SK-N-SH (cell line): ENCODE measurements around the gene HTR3A. TPM values are rescaled to one million over a fixed set of nuclear protein-coding genes. Genes with fewer than 3 reads are reported as not detected.

Source experiments
- CTCF ChIA-PET: fragments of 300-600, 350-600 bp; formaldehyde crosslinking; extraction: SDS; loops from one replicate; lab custom pipeline; 2021; lab: Yijun Ruan, JAX
- POLR2A ChIA-PET: fragments of 350-600 bp; sonication (Branson Sonifier 250); formaldehyde crosslinking; extraction: SDS; loops from one replicate; lab custom pipeline; 2020; ENCODE audit warnings: antibody characterized with exemption, inconsistent platforms; lab: Yijun Ruan, JAX
- DNase-seq: peaks from one replicate; pipeline ENCODE4 v3.0.0; 2012
- H2AFZ ChIP-seq: fragments of 200-600 bp; sonication (generic); 2 replicates; pipeline ENCODE4 v1.8.1; 2016; ENCODE audit warnings: antibody characterized with exemption, mild to moderate bottlenecking, low read depth
- H3F3A ChIP-seq: fragments of 200-600 bp; sonication (generic); replicated peaks from 2 replicates; pipeline ENCODE3; 2016; ENCODE audit warnings: antibody characterized with exemption, mild to moderate bottlenecking; ENCODE audit not compliant: insufficient read depth
- H3K27ac ChIP-seq, 2 experiments: fragments of 200-500 bp in 1 of 2; fragments of 200-600 bp in 1 of 2; sonication (Bioruptor generic) in 1 of 2; sonication (generic), shearing (Covaris generic) in 1 of 2; 2 replicates each; pipeline versions ENCODE4 v1.5.1 to v1.6.1; 2014 to 2016; ENCODE audit warnings: low read depth in 2 of 2, inconsistent platforms in 1 of 2, low read length in 1 of 2, mild to moderate bottlenecking in 1 of 2, mixed read lengths in 1 of 2
- H3K27me3 ChIP-seq: fragments of 200-600 bp; sonication (generic), shearing (Covaris generic); 2 replicates; pipeline ENCODE4 v1.6.1; 2016; ENCODE audit warnings: mixed run types; ENCODE audit not compliant: insufficient read depth
- H3K36me3 ChIP-seq, 2 experiments: fragments of 200-500 bp in 1 of 2; fragments of 200-600 bp in 1 of 2; sonication (Bioruptor generic) in 1 of 2; sonication (generic) in 1 of 2; replicated peaks in 1 of 2; 2 replicates each; pipeline versions ENCODE3 to v1.5.1; 2014 to 2016; ENCODE audit warnings: low read length in 1 of 2, mild to moderate bottlenecking in 1 of 2; ENCODE audit not compliant: insufficient read depth in 2 of 2, control insufficient read depth in 1 of 2
- H3K4me1 ChIP-seq, 2 experiments: fragments of 200-500 bp in 1 of 2; fragments of 200-600 bp in 1 of 2; sonication (Bioruptor generic) in 1 of 2; sonication (generic), shearing (Covaris generic) in 1 of 2; 2 replicates each; pipeline versions ENCODE4 v1.5.1 to v1.6.1; 2014 to 2016; ENCODE audit warnings: low read depth in 1 of 2, low read length in 1 of 2, mixed run types in 1 of 2; ENCODE audit not compliant: insufficient read depth in 2 of 2, control insufficient read depth in 1 of 2
- H3K4me2 ChIP-seq: fragments of 200-600 bp; sonication (generic), shearing (Covaris generic); 2 replicates; pipeline ENCODE4 v1.6.1; 2017; ENCODE audit warnings: mixed run types
- H3K4me3 ChIP-seq, 2 experiments: fragments of 200-500 bp in 1 of 2; fragments of 200-600 bp in 1 of 2; sonication (Bioruptor generic) in 1 of 2; sonication (generic), shearing (Covaris generic) in 1 of 2; 2 replicates each; pipeline versions ENCODE4 v1.5.1 to v1.8.1; 2014 to 2016; ENCODE audit warnings: low read depth in 2 of 2, inconsistent platforms in 1 of 2, low read length in 1 of 2, mild to moderate bottlenecking in 1 of 2, mixed read lengths in 1 of 2, moderate library complexity in 1 of 2
- H3K79me2 ChIP-seq: fragments of 200-600 bp; sonication (generic); 2 replicates; pipeline ENCODE4 v1.8.1; 2017; ENCODE audit warnings: mild to moderate bottlenecking; ENCODE audit not compliant: insufficient read depth
- H3K9ac ChIP-seq: fragments of 200-600 bp; sonication (generic); 2 replicates; pipeline ENCODE4 v1.6.1; 2017; ENCODE audit warnings: mixed run types
- H3K9me2 ChIP-seq: fragments of 200-600 bp; sonication (generic); 2 replicates; pipeline ENCODE4 v1.6.1; 2017; ENCODE audit warnings: mixed run types
- H3K9me3 ChIP-seq: fragments of 200-600 bp; sonication (generic); 2 replicates; pipeline ENCODE4 v1.6.1; 2017; ENCODE audit warnings: mixed run types, mild to moderate bottlenecking, moderate library complexity
- H4K20me1 ChIP-seq: fragments of 200-600 bp; sonication (generic); 2 replicates; pipeline ENCODE4 v1.6.1; 2017; ENCODE audit warnings: mild to moderate bottlenecking, mixed run types; ENCODE audit not compliant: insufficient read depth
- ELF1 ChIP-seq: IDR thresholded peaks from 2 replicates; pipeline ENCODE4 v1.4.0; 2012
- JUND ChIP-seq: IDR thresholded peaks from 2 replicates; pipeline ENCODE4 v1.4.0; 2012
- YY1 ChIP-seq: IDR thresholded peaks from 2 replicates; pipeline ENCODE4 v1.4.0; 2012; ENCODE audit warnings: low read depth, mild to moderate bottlenecking
- WGBS: methylation state at CpG from one replicate; pipeline ENCODE4 v1.1.6; 2017; ENCODE audit warnings: low lambda C conversion rate; 5-methylcytosine and 5-hydroxymethylcytosine counted together
- polyA plus RNA-seq, 3 experiments: library from polyadenylated mRNA; depleted of rRNA; stranded (reverse); fragments of >200 nt; gene quantifications; 2 replicates each; pipeline ENCODE4 v1.2.3, GENCODE V29; 2012
- TF ChIP-seq, protein P1 (sequence below): IDR thresholded peaks from 2 replicates; pipeline ENCODE4 v1.4.0; 2012; ENCODE audit warnings: low read depth, borderline replicate concordance
- TF ChIP-seq, protein P2 (sequence below): fragments of 200-600 bp; sonication (generic); IDR thresholded peaks from 2 replicates; pipeline ENCODE4 v1.6.1; 2017; ENCODE audit warnings: antibody characterized with exemption, mild to moderate bottlenecking, moderate library complexity
- TF ChIP-seq, protein P3 (sequence below): fragments of 150-350 bp; IDR thresholded peaks from 2 replicates; pipeline ENCODE4 v1.6.1; 2017; ENCODE audit warnings: antibody characterized with exemption, low read length, low read depth, borderline replicate concordance
- TF ChIP-seq, protein P4 (sequence below): IDR thresholded peaks from 2 replicates; pipeline ENCODE4 v1.4.0; 2012; ENCODE audit warnings: low read depth, borderline replicate concordance

Gene HTR3A
- polyA plus RNA-seq, 1 of the 3 experiments (the other 2 are of a cell fraction): not detected

DNA sequence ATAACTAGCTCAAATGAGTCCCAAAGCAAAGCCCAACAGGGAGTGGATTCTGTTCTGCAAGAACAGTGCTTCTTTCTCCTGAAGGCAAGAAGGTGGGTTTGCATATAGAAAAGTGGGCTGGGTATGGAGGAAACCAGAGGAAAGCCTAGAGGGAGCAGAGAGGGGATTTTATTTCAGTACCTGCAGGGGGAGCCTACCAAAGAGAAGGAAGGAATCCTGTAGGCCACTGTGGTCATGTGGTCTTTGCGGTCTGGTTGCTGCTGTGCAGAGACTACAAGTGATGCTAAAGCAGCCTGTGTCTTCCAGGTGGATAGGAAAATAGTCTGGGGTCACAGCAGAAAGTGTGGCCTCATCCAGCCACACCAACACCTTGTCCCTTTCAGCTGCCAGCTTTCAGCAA is 51.4 kb downstream of the HTR3A start:
- no peaks in the 10 kb centered on the region for H3K79me2 ChIP-seq
- POLR2A ChIA-PET: no interaction called here
- no peaks in the 10 kb centered on the region for H3F3A ChIP-seq
- TF ChIP-seq ELF1: no peak
- no peak for TF ChIP-seq YY1
- TF ChIP-seq, protein P1, sequence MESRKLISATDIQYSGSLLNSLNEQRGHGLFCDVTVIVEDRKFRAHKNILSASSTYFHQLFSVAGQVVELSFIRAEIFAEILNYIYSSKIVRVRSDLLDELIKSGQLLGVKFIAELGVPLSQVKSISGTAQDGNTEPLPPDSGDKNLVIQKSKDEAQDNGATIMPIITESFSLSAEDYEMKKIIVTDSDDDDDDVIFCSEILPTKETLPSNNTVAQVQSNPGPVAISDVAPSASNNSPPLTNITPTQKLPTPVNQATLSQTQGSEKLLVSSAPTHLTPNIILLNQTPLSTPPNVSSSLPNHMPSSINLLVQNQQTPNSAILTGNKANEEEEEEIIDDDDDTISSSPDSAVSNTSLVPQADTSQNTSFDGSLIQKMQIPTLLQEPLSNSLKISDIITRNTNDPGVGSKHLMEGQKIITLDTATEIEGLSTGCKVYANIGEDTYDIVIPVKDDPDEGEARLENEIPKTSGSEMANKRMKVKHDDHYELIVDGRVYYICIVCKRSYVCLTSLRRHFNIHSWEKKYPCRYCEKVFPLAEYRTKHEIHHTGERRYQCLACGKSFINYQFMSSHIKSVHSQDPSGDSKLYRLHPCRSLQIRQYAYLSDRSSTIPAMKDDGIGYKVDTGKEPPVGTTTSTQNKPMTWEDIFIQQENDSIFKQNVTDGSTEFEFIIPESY: no peak
- no peak for TF ChIP-seq JUND
- TF ChIP-seq, protein P2, sequence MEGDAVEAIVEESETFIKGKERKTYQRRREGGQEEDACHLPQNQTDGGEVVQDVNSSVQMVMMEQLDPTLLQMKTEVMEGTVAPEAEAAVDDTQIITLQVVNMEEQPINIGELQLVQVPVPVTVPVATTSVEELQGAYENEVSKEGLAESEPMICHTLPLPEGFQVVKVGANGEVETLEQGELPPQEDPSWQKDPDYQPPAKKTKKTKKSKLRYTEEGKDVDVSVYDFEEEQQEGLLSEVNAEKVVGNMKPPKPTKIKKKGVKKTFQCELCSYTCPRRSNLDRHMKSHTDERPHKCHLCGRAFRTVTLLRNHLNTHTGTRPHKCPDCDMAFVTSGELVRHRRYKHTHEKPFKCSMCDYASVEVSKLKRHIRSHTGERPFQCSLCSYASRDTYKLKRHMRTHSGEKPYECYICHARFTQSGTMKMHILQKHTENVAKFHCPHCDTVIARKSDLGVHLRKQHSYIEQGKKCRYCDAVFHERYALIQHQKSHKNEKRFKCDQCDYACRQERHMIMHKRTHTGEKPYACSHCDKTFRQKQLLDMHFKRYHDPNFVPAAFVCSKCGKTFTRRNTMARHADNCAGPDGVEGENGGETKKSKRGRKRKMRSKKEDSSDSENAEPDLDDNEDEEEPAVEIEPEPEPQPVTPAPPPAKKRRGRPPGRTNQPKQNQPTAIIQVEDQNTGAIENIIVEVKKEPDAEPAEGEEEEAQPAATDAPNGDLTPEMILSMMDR: 0 out of 2 replicates have a peak, but pooled peaks have one; percentile 10
- TF ChIP-seq, protein P3, sequence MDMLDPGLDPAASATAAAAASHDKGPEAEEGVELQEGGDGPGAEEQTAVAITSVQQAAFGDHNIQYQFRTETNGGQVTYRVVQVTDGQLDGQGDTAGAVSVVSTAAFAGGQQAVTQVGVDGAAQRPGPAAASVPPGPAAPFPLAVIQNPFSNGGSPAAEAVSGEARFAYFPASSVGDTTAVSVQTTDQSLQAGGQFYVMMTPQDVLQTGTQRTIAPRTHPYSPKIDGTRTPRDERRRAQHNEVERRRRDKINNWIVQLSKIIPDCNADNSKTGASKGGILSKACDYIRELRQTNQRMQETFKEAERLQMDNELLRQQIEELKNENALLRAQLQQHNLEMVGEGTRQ: no peak
- H3K4me1 ChIP-seq: no peaks in the 10 kb centered on the region
- H3K9me2 ChIP-seq: no peaks in the 10 kb centered on the region
- H4K20me1 ChIP-seq: no peaks in the 10 kb centered on the region
- no peak overlapping the region for H3K27ac ChIP-seq
- H3K4me3 ChIP-seq: no peak overlapping the region
- no peaks in the 10 kb centered on the region for H3K9me3 ChIP-seq
- H3K9ac ChIP-seq: no peak overlapping the region
- WGBS: 55% methylated on average over 1 of the region's 1 CpG
- CTCF ChIA-PET: interaction anchor here (0.9 to 21.6 kb wide), 4 partner anchors 9 to 236 kb away, joined by 3 to 445 read pairs (median 18); no protein-coding TSS in a partner anchor
- H3K27me3 ChIP-seq: peaks cover 5% of the 10 kb centered on the region; the same call in 1 of the 2 replicates
- H3K4me2 ChIP-seq: no peak overlapping the region
- DNase-seq: no peak
- H3K36me3 ChIP-seq: no peaks in the 10 kb centered on the region
- no peak overlapping the region for H2AFZ ChIP-seq

DNA sequence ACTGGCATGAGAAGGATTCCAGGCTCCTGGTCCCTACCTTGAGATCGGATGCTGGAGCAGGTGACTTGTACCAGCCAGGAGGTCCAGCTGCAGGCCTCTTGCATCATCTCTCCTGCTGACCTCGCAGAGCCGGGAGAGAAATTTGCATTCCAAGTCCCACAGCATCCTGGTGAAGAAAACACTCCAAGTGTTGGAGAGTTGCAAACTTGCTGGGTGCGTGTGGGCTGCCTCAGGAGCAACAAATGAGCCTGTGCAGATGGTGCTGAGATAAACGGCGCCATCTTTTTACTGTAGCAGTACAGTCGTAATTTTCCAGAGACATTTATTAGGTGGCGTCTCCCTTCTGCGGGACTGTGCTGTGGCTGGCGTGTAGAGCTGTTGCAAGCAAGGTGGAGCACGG is 52.5 kb downstream of the HTR3A start:
- Histone ChIP-seq H3K9me3 (no peaks in the 10 kb centered on the region), H3K27me3 (peaks cover 5% of the 10 kb centered on the region; the same call in 1 of the 2 replicates), H3K9me2 (no peaks in the 10 kb centered on the region), H3K27ac (no peak overlapping the region), H3K36me3 (no peaks in the 10 kb centered on the region), H3K79me2 (no peaks in the 10 kb centered on the region), H3K4me1 (no peaks in the 10 kb centered on the region), H4K20me1 (no peaks in the 10 kb centered on the region), H2AFZ (no peak overlapping the region), H3K9ac (no peak overlapping the region), H3K4me2 (no peak overlapping the region), H3F3A (no peaks in the 10 kb centered on the region), H3K4me3 (no peak overlapping the region)
- WGBS: 38% methylated on average over 7 of the region's 11 CpGs
- DNase-seq: no peak
- CTCF ChIA-PET: interaction anchor here (0.9 to 21.6 kb wide), 12 partner anchors 8 to 242 kb away, joined by 3 to 445 read pairs (median 4); no protein-coding TSS in a partner anchor
- POLR2A ChIA-PET: no interaction called here
- TF ChIP-seq, protein P4, sequence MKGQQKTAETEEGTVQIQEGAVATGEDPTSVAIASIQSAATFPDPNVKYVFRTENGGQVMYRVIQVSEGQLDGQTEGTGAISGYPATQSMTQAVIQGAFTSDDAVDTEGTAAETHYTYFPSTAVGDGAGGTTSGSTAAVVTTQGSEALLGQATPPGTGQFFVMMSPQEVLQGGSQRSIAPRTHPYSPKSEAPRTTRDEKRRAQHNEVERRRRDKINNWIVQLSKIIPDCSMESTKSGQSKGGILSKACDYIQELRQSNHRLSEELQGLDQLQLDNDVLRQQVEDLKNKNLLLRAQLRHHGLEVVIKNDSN: no peak
